Erythroblast (primary cell): ENCODE measurements around the gene COL12A1.
"Not testable (repeated sequence)": the region's sequence is repeated elsewhere in the genome, so short reads cannot be mapped to it uniquely, and the experiment has no call there.

Experiments used
- DNase-seq, 2 experiments: peaks; one replicate each; lab custom pipeline; 2025; lab: John Stamatoyannopoulos, UW
- GATA1 ChIP-seq: IDR thresholded peaks from 2 replicates; pipeline ENCODE4 v1.6.1; 2011; ENCODE audit warnings: low read depth, mild to moderate bottlenecking, control low read depth, low read length, moderate library complexity
- POLR2A ChIP-seq: IDR thresholded peaks from 2 replicates; pipeline ENCODE4 v1.6.1; 2011; ENCODE audit warnings: mild to moderate bottlenecking, low read length

The COL12A1 gene

DNA sequence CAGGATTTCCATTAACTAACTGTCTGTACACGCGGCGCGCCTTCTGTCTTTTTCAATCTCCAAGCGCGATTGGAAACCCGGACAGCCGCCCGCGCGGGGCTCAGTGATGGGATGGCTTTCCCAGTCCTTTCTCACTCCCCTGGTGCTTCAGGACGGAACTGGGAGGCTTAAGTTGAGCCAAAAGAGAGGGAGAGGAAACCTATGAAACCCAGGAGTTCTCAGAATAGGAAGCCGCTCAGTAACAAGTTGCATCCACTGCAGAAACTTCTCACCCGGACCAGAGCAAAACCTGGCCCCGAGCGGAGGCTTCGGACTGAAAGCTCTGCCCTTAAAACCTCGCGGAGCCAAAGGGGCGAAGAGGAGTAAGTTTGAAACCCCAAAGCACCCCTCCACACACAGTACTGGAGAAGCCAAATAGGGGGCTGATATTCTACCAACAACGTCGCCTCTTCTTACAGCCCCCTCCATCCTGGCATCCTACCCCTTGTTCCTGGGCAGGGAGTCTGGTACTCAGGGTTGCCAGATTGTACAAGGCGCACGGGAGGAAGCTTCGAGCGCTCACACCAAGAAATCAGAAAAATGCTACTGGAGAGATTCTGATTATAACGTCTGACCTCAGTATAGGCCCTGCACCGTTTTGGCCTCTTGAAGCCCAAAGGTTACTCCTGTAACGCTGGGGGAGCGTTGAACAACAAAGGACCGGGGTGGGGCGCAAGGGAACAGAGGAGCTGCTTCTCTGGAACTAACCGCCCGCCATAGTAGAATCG, 906 bp upstream of the COL12A1 start:
- no peak for DNase-seq
- no peak for TF ChIP-seq POLR2A
- no peak for TF ChIP-seq GATA1

DNA sequence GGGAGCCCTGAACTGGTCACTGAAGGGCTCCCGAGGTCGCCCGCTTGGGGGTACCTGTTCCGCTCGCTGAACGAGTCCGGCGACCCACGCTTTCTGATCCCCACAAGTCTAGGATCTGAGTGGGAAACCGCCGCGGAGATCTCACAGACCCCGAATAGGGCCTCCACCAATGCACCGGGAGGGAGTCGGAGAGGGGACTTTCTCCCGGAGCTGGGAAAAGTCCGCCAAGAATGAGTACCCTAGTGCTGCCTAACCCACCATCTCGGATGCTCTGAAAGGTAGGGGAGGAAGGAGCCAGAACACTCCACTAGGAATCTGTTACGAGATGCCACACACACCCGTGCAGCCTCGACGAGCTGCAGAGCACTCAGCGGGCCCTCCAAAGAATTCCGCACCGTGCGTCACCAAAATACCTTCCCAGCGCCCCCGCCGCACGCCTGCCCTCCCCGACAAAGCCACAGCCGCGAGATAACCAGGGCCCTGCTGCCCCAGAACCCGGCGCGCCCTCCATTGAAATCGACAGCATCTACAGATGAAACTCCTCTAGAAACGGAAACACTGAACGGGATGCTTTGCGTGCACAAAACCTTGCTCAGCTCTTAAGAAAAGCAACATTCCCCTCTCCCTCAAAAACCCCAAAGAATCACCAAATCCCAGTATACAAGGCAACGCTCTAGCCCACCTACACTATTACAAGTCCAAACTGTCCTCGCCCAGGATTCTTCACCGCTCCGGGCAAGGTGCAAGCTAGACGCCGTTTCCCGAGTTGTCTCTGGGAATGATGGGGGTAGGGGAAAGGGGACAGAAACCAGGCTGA, 686 bp downstream of the COL12A1 start:
- TF ChIP-seq POLR2A (no peak), GATA1 (no peak)
- no peak for DNase-seq

GRCh38 chr6:75204217-75204958, 1.5 kb downstream of the COL12A1 start:
- TF ChIP-seq GATA1, result no peak
- TF ChIP-seq POLR2A, result no peak
- peak; percentile 31 to 48 for DNase-seq

DNA sequence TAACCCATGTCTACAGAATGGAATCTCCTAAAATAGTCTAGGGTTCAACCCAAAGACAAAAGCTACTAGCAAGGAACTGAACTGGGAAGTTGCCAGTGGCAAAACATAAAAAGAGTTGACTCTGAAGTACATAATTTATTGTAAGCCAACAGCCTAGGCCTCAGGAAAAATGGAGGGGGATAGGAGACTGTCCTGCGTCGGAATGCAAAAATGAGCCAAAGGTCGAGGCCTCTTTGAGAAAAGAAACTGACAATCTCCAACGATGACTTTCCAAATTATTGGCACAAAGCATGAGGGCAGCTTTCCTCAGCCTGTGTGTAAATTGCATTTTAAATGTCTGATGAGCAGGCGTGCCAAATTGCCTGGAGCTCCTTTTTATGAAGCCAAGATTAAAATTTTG, 2.1 kb downstream of the COL12A1 start:
- TF ChIP-seq POLR2A (no peak), GATA1 (no peak)
- DNase-seq, result no peak

DNA sequence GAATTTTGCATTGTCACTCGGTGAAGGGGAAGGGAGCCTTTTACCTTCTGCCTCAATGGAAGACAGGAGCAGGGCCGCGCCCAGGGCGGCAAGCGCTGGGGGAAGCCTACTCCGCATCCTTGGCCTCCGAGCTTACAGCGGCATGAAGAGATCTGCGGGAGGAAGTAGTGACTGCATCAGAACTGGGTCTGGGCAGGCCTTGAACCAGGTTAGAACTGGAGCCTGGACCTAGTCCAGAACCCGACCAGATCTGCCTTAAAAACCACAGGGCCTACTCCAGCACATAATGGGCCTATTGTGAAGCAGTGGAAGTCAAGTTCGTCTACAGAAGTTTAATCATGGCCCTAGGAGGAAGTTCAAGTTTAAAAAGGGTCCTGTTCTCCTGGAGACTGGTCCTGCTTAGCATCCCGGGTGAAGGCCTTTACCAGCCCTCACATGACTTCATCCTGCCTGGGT, 3.1 kb downstream of the COL12A1 start:
- no peak for DNase-seq
- TF ChIP-seq POLR2A, result no peak
- TF ChIP-seq GATA1, result no peak

DNA sequence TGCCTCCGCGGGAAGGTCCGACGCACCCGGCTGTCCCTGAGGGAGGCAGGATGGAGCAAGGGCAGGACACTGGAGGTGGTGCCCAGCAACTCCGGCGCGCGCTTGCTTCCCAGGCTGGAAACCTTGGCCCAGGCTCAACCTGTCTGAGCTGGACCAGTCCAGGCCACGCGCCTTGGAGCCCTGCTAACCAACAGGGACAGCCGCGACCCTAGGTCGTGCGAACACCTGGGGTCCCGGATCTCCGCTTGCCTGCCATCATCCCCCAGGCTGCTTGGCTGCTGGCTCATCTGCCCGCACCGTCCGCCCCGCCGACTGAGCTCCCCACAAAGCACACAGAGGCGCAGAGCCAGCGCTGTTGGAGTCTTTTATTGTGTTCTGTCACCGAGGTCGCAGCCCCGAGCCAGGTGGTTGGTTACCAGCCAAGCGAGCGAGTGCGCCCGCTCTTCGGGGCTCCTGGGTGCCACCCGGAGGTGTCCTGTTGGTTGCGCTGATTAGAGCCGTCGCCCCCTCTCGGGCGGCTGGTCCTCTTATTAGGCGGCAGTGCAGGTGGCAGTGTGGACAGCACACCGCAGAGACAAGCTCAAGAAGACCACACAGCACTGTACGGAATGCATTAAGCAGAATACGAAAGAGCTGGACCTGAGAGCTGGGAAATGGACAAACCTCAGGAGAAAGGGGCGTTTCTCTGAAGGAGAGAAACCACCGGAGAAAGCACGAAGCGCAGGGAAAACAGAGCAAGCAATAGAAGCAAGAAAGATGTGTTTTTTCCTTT, 3.8 kb downstream of the COL12A1 start:
- no peak for DNase-seq
- TF ChIP-seq POLR2A (no peak), GATA1 (no peak)

DNA sequence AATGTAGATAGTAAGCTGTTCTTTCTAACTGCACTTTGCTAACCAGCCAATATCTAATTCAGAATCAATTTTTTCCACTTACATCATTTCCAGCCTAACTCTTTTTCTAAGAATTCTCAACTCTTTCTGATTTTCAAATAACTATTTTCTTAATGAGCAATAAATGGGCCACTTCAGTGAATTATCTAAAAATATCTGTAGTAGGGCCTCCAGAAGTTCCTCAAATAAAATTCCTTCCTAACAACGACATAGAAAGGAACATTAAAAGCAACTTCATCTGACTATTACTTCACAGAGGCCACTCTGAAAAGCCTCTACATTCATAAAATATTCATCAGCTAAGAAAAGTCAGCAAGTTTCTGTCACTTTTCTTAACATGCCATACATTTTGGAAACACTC, 4.8 kb downstream of the COL12A1 start:
- TF ChIP-seq POLR2A (no peak), GATA1 (no peak)
- no peak for DNase-seq

- no peak for DNase-seq
- TF ChIP-seq POLR2A, result no peak
- TF ChIP-seq GATA1, result no peak
These were observed 6.0 kb downstream of the COL12A1 start for GRCh38 chr6:75199889-75200288.

- no peak for TF ChIP-seq GATA1
- TF ChIP-seq POLR2A, result no peak
- no peak for DNase-seq
These were observed 9.7 kb downstream of the COL12A1 start for GRCh38 chr6:75196081-75196687.

- DNase-seq, result no peak
- TF ChIP-seq POLR2A (no peak), GATA1 (no peak)
These were observed 17.5 kb downstream of the COL12A1 start for GRCh38 chr6:75188221-75188925.

DNA sequence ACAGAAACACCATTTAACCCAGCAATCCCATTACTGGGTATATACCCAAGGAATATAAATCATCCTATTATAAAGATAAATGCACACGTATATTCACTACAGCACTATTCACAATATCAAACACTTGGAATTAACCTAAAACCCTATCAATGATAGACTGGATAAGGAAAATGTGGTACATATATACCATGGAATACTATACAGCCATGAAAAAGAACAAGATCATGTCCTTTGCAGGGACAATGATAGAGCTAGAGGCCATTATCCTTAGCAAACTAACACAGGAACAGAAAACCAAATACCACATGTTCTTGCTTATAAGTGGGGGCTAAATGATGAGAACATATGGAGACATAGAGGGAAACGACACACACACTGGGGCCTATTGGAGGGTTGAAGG, 19.3 kb downstream of the COL12A1 start:
- DNase-seq, result not testable (repeated sequence)

- DNase-seq, result no peak
- no peak for TF ChIP-seq POLR2A
- TF ChIP-seq GATA1, result no peak
These were observed 22.7 kb downstream of the COL12A1 start for GRCh38 chr6:75183099-75183541.

- DNase-seq, result no peak
- TF ChIP-seq POLR2A, result no peak
- TF ChIP-seq GATA1, result no peak
These were observed 25.0 kb downstream of the COL12A1 start for GRCh38 chr6:75180864-75181263.

GRCh38 chr6:75178757-75179156, 27.1 kb downstream of the COL12A1 start:
- no peak for TF ChIP-seq POLR2A
- no peak for TF ChIP-seq GATA1
- no peak for DNase-seq
